ENCODE data around the gene G3BP1.
"Not testable (repeated sequence)": the region's sequence is repeated elsewhere in the genome, so short reads cannot be mapped to it uniquely, and the experiment has no call there.

Gene G3BP1

DNA sequence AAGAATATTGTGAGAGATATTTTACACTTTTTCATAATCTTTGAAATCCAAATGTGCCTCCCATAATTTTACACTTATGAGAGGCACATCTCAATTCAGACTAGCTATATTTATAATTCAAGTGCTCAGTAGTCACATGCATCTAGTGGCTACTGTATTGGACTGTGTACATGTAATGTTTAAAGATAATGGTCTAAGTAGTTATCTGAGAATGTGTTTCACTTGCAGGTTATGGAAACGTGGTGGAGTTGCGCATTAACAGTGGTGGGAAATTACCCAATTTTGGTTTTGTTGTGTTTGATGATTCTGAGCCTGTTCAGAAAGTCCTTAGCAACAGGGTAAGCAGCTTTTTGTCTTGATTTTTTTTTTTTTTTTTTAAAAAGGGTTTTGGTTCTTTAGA, 28.8 kb downstream of the G3BP1 start:
- no peak for DNase-seq

DNA sequence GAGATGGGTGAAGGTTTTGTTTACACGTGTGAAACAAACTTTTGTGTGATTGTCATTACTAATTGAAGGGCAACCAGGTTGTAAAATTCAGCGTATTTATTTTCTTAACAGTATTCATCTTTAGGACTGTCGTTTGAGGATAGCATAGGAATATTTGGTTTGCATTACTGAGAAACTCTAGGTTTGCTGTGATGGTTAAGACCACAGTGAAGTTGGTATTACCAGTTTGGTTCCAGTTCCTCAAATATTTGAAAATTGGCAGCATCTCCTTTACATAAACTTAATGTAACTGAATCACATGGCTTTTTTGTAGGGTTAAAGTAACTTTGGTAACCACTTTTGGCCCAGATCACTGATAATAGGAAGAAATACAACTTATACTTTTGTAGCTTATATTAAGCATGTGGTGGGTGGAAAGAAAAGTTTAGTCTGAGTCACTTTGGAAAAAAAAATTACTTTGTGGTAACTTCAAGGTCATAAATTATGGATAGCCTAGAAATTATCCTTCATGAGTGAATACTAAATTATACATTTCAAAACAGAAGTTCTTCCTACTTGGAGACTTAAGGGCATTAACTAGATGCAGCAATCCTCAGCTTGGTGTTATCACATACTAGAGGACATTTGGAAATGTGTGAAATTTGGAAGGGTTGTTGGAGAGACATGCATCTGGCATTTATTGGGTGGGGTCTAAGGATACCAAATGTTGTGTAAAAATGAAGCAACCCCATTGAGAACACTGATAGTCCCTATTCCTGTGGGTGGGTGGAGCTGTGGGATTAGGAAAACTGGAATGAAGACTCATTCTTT, 33.9 kb downstream of the G3BP1 start:
- no peak for DNase-seq

- no peak for DNase-seq
Measured at GRCh38 chr5:151808451-151809169, 36.9 kb downstream of the G3BP1 start.

DNA sequence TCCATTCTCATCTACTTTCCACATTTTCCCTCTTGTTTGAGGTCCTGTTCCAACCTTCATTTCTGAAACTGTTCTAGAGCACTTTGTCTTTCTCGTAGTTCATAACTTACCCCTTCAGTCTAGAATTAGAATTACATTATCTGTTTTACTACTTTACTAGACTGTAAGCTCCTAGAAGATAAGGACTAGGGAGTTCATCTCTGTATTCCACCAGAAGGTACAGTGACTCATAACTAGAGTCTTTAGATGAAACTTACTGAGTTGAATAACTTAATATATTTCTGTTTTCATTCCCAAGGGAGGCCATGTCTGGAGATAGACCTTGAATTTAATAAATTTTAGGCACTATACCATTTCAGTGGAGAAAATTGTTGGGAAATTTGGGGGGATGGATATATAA, 38.7 kb downstream of the G3BP1 start:
- DNase-seq = no peak

DNA sequence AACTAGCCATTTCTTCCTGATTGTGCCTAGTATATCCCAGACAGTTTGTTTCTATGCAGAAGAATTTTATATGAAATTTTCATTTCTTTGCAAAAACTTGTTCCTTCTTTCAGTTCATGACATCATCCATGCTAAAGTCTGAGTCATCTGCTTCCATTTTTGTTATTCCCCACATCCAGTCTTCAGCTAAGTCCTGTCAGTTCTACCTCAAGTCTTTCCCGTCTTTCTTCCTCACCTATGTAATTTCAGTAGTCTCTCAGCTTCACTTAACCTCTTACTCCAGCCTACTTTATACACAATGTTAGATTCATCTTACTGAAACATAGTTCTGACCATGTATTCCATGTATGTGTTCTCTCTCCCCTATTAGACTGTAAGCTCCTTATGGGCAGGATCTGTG, 39.1 kb downstream of the G3BP1 start:
- no peak for DNase-seq

DNA sequence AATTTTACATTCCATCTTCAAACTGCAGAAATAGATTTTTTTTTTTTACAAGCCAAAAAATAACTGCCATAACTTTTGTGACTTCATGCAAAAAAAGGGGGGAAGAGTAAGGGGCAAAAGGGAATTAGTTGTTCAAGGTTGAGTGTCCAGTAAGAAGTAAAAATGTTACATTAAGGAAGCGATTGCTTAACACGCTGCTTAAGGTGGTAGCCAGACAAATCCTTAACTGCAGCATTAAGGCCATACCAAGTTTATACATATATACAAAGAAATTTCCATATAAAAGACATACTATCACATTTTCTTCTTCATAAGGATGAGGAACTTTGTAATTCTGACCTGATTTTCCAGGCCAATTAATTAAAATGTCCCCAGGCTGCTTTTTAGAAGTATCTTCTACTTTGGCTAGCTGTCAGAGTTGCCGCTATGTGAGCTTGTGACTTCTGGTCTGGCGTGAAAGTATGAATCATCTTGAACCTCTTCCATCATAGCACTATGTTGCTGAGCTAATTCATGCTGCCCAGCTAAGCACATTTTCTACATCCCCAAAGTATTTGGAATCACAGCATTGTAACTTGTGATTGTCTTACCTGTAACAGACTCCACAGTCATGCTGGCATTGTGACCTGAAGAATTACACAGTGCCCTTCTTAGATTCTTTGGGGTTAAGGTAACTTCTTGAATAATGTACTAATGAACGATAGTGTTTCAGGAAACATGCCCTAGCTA, 40.0 kb downstream of the G3BP1 start:
- DNase-seq = no peak

GRCh38 chr5:151812757-151813309, 41.1 kb downstream of the G3BP1 start:
- DNase-seq = no peak

GRCh38 chr5:151815051-151815450, 43.3 kb downstream of the G3BP1 start:
- no peak for DNase-seq

DNA sequence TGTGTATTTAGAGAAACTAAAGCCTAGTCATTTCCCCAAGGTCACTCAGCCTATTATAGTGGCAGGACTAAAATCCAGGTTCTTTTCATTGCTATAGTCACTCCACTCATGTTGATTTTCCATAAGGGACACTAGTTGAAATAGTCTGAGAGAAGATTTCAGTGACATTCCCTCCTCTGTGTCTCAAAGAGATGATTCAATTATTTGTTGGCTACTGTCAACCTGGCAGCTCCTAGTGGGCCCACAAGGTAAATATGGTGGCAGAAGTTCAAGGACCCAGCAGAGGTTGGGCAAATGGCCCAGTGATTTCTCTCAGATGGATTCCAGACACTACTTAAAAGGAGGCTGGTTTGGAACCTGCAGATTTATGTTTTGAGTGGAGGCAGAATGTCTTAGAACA, 48.1 kb downstream of the G3BP1 start:
- peak; percentile 0 for DNase-seq

- no peak for DNase-seq
Measured at GRCh38 chr5:151820271-151820670, 48.5 kb downstream of the G3BP1 start.

- peak; percentile 24 for DNase-seq
Measured at GRCh38 chr5:151820903-151821302, 49.1 kb downstream of the G3BP1 start.

DNA sequence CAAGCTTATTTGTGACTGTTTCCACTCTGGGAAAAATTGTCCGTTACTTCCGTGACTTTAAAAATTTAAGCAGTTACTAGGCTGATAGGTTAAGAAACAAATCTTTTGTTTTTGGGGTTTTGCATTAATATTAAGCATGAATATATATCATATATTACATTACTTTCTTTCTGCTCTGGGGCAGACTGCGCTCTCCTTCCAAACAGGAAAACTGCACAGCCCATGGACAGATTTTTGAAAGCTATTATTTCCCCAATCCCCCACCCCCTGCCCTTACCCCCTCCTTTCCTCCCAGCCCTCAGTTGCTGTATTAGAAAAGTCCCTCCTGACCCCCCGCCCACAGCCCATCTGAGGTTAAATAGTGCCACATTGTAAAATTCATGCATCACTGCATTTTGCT, 50.4 kb downstream of the G3BP1 start:
- no peak for DNase-seq

DNA sequence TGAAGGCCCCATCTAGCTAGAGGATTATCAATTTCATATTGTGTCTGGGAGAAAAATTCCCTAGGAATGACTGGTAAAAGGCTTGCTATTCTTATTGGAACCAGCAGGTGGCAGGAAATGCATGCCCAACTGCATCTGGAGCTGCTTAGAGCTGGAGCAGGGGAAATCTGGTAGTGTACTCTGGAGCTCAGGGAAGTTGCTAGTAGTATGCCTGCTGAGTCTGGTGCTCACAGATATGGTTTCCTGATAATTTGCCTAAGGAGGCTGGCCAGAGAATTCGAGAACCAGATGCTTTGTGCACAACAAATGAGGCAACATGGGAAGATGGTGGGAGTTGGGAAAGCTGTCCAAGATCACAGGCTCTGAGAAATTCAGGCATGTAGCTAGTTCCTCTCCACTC, 53.7 kb downstream of the G3BP1 start:
- peak; percentile 51 for DNase-seq

- DNase-seq = no peak
Measured at GRCh38 chr5:151829370-151829769, 57.6 kb downstream of the G3BP1 start.

DNA sequence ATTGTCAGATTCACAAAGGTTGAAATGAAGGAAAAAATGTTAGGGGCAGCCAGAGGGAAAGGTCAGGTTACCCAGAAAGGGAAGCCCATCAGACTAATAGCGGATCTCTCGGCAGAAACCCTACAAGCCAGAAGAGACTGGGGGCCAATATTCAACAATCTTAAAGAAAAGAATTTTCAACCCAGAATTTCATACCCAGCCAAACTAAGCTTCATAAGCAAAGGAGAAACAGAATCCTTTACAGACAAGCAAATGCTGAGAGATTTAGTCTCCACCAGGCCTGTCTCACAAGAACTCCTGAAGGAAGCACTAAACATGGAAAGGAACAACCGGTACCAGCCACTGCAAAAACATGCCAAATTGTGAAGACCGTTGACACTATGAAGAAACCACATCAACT, 61.1 kb downstream of the G3BP1 start:
- not testable (repeated sequence) for DNase-seq

DNA sequence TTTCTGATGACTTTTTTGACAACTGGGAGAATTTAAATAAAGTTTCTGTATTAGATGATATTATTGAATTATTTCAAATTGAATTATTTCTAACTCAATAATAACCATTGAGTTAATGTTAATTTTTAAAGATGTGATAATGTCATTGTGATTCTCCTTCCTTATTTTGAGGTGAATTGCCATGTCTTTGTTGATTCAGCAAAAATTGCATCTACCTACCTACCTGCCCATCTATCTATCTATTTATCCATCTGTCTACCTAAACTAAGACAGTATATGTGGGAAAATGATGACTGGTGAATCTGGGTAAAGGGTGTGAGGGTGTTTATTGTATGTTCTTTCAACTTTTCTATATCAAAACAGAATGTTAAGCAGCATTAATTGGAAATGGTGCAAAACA, 75.0 kb downstream of the G3BP1 start:
- DNase-seq = no peak

DNA sequence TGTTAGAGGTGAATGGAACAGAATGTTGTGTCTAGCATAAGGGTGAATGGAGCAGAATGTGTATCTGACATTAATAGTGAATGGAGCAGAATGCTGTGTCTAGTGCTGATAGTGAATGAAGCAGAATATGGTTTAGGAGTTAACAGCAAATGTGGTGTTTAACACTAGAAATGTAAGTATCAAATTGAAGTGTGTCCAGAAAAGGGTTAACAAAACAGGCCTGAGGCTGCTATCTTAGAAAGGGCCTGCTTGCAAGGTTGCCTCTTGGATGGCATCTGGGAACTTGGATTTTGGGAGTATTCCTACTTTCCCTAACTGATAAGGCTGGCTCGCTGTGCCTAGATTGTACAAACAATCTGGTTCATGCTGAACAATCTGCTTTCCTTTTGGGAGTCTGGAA, 76.1 kb downstream of the G3BP1 start:
- DNase-seq = no peak

DNA sequence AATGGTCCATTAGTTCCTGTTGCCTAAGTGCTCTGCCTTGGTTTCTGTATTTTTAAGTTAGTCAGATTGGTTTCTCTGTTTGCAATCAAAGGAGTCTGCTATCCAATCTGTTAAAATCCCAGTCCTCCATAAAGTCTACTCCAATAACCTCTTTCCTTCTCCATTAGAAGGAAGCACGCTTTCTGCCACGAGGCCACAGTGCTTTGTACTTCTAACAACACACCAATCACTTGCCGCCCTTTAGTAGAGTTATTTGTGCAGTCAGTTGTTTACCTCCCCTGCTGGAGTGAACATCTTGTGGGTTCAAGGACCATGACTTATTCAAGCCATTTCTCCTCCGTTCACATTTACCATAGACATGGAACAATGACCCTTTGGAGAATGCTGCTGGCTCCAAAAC, 83.9 kb downstream of the G3BP1 start:
- DNase-seq = no peak

DNA sequence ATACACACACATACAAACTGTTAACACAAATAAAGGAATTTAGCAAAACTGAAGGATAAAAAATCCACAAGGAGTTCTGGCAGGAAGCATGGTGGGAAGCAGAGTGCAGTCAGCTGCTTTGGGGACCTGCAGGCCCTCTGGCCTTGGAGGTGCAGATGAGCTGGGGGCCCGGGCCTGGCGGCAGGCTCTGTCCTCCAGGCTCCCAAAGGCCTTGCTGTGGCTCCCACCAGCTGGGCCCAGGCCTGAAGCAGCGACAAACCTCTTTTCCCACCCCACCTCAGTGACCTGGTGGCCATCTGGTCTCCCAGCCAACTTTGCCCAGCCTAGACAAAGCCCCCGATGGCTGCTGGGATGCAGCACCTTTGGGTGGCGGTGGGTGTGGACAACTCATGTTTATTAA, 85.1 kb downstream of the G3BP1 start:
- no peak for DNase-seq

DNA sequence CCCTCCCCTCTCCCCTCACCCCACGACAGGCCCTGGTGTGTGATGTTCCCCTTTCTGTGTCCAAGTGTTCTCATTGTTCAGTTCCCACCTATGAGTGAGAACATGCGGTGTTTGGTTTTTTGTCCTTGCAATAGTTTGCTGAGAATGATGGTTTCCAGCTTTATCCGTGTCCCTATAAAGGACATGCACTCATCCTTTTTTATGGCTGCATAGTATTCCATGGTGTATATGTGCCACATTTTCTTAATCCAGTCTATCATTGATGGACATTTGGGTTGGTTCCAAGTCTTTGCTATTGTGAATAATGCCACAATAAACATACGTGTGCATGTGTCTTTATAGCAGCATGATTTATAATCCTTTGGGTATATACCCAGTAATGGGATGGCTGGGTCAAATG, 89.1 kb downstream of the G3BP1 start:
- not testable (repeated sequence) for DNase-seq
